ENCODE data around the gene SUPT3H.

Gene SUPT3H

DNA sequence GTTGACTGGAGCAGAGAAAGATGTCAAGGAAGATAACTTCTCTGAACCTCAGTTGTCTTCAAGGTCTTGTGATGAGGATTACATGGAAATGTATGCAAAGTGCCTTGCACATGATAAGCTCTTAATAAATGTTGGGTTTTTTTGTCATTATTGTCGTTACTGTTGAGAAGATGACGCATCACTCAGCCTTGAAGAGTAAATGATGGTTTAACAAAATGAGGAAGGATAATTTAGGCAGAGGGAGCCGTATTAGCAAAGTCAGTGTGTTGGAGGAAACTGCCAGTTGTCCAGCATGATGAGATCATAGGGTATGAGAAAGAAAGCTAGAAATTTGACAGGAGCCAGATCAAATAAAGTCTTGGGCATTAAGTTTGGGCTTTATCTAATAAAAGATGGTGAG is 8.8 kb upstream of the SUPT3H start:
- Histone ChIP-seq H3K36me3 (ENCODE audit: control insufficient read depth, low read depth, low read length) (no peaks in the 10 kb centered on the region), H3K4me3 (ENCODE audit: low read length) (no peak overlapping the region), H3K9ac (ENCODE audit: low read length) (no peak overlapping the region), H3K4me1 (ENCODE audit: control insufficient read depth, low read depth, low read length) (no peaks in the 10 kb centered on the region), H3K9me3 (ENCODE audit: control insufficient read depth, low read depth, low read length) (no peaks in the 10 kb centered on the region), H3K27ac (ENCODE audit: low read length) (no peak overlapping the region), H3K27me3 (ENCODE audit: control insufficient read depth, insufficient read depth, low read length) (no peaks in the 10 kb centered on the region)

GRCh38 chr6:45382391-45382790 is 4.7 kb upstream of the SUPT3H start:
- no peaks in the 10 kb centered on the region for H3K27me3 ChIP-seq (ENCODE audit: control insufficient read depth, insufficient read depth, low read length)
- no peaks in the 10 kb centered on the region for H3K36me3 ChIP-seq (ENCODE audit: control insufficient read depth, low read depth, low read length)
- H3K4me1 ChIP-seq (ENCODE audit: control insufficient read depth, low read depth, low read length) = no peaks in the 10 kb centered on the region
- no peak overlapping the region for H3K27ac ChIP-seq (ENCODE audit: low read length)
- H3K9ac ChIP-seq (ENCODE audit: low read length) = no peak overlapping the region
- no peaks in the 10 kb centered on the region for H3K9me3 ChIP-seq (ENCODE audit: control insufficient read depth, low read depth, low read length)
- H3K4me3 ChIP-seq (ENCODE audit: low read length) = no peak overlapping the region

DNA sequence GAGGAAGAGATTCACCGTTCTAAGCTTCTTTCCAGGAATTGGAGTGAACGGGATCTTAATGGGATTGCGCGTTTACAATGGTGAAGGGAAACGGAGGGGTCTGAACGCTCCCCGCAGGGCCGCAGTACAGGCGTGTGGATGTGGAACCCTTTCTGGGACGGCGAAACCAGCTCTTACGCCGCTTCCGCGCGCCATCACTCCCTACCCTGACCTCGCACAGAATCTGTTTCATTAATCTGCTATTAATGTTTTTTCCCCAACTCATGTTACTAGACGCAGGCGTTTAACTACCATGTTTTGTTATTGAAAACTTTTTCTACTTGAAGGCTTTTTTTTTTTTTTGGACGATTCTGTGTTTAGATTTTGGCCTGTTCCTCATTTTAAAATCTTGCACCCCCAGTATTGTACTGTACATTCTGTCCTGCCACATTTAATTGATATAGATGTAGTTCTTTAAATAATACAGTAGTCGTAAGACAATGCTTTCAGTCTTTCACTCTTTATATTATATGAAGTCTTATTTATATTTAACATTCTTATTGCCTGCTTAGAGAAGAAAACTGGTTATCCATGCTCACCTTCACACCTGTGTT is 696 bp upstream of the SUPT3H start:
- Histone ChIP-seq H3K4me3 (ENCODE audit: low read length) (peak overlapping the region; percentile 88), H3K27me3 (ENCODE audit: control insufficient read depth, insufficient read depth, low read length) (no peaks in the 10 kb centered on the region), H3K4me1 (ENCODE audit: control insufficient read depth, low read depth, low read length) (peaks cover 8% of the 10 kb centered on the region), H3K9ac (ENCODE audit: low read length) (peak overlapping the region; percentile 91), H3K27ac (ENCODE audit: low read length) (peak overlapping the region; percentile 89), H3K36me3 (ENCODE audit: control insufficient read depth, low read depth, low read length) (no peaks in the 10 kb centered on the region), H3K9me3 (ENCODE audit: control insufficient read depth, low read depth, low read length) (no peaks in the 10 kb centered on the region)

DNA sequence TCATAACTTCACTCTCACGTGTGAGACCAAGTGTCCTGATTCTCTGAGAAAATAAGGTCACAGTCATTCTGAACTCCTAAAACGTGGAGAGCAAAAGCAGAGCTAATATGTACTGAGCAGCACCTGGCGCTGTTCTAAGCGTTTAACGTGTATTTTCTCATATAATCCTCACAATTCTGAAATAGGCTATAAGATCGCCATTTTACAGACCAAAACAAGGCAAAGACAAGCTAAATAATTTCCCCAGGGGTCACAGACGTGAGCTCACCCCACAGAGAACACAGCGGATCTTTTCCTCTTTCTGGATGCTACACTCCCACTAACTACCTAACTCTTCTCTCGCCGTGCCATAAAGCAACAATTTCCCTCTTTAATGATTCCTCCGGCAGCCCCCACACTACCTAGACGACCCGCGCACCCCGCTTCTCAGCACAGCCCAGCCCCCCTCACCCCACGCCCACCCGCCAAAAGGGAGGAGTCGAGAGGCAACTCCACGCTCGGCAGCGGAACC is 636 bp downstream of the SUPT3H start:
- Histone ChIP-seq H3K4me1 (ENCODE audit: control insufficient read depth, low read depth, low read length) (peaks cover 8% of the 10 kb centered on the region), H3K27me3 (ENCODE audit: control insufficient read depth, insufficient read depth, low read length) (no peaks in the 10 kb centered on the region), H3K9ac (ENCODE audit: low read length) (peak overlapping the region; percentile 91), H3K4me3 (ENCODE audit: low read length) (peak overlapping the region; percentile 88), H3K36me3 (ENCODE audit: control insufficient read depth, low read depth, low read length) (no peaks in the 10 kb centered on the region), H3K9me3 (ENCODE audit: control insufficient read depth, low read depth, low read length) (no peaks in the 10 kb centered on the region), H3K27ac (ENCODE audit: low read length) (peak overlapping the region; percentile 67)

DNA sequence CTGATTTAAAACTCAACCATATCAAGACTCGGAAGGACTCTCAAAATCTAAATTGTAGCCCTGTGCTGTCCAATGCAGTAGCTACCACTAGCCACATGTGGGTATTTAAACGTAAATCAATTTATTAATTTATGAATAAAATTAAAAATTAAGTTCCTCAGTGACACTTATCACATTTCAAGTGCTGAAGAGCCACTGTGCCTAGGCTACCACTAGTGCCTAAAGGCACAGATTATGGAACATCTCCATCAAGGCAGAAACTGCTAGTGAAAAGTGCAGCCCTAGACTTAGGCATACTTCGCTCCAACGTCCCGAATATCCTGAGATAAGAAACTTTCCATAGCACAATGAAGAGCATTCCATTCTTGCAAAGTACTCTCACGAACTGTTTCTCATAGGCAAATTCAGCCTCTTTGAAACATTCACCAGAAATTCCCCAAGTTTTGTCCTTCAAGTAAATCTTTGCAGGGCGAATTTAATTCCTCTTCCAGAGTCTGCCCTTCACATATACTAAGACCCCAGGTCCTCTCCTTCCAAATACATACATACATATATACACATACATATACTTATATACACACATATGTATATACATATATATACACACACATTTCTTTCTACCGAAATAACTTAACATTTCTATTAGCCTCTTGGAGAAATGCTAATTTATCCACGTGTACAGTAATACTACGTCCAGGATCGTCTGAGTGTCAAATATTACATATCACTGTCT is 1.3 kb downstream of the SUPT3H start:
- H3K27ac ChIP-seq (ENCODE audit: low read length) = no peak overlapping the region
- peak overlapping the region; percentile 91 for H3K9ac ChIP-seq (ENCODE audit: low read length)
- peaks cover 8% of the 10 kb centered on the region for H3K4me1 ChIP-seq (ENCODE audit: control insufficient read depth, low read depth, low read length)
- H3K27me3 ChIP-seq (ENCODE audit: control insufficient read depth, insufficient read depth, low read length) = no peaks in the 10 kb centered on the region
- H3K9me3 ChIP-seq (ENCODE audit: control insufficient read depth, low read depth, low read length) = no peaks in the 10 kb centered on the region
- H3K36me3 ChIP-seq (ENCODE audit: control insufficient read depth, low read depth, low read length) = no peaks in the 10 kb centered on the region
- H3K4me3 ChIP-seq (ENCODE audit: low read length) = peak overlapping the region; percentile 88

- Histone ChIP-seq H3K27me3 (ENCODE audit: control insufficient read depth, insufficient read depth, low read length) (no peaks in the 10 kb centered on the region), H3K9ac (ENCODE audit: low read length) (no peak overlapping the region), H3K4me1 (ENCODE audit: control insufficient read depth, low read depth, low read length) (peaks cover 8% of the 10 kb centered on the region), H3K36me3 (ENCODE audit: control insufficient read depth, low read depth, low read length) (no peaks in the 10 kb centered on the region), H3K27ac (ENCODE audit: low read length) (no peak overlapping the region), H3K9me3 (ENCODE audit: control insufficient read depth, low read depth, low read length) (no peaks in the 10 kb centered on the region), H3K4me3 (ENCODE audit: low read length) (no peak overlapping the region)
These were observed 2.3 kb downstream of the SUPT3H start for GRCh38 chr6:45375449-45375848.

- H3K9me3 ChIP-seq (ENCODE audit: control insufficient read depth, low read depth, low read length) = no peaks in the 10 kb centered on the region
- H3K4me1 ChIP-seq (ENCODE audit: control insufficient read depth, low read depth, low read length) = peaks cover 8% of the 10 kb centered on the region
- no peaks in the 10 kb centered on the region for H3K27me3 ChIP-seq (ENCODE audit: control insufficient read depth, insufficient read depth, low read length)
- H3K4me3 ChIP-seq (ENCODE audit: low read length) = no peak overlapping the region
- no peak overlapping the region for H3K9ac ChIP-seq (ENCODE audit: low read length)
- no peak overlapping the region for H3K27ac ChIP-seq (ENCODE audit: low read length)
- no peaks in the 10 kb centered on the region for H3K36me3 ChIP-seq (ENCODE audit: control insufficient read depth, low read depth, low read length)
These were observed 5.7 kb downstream of the SUPT3H start for GRCh38 chr6:45371924-45372573.

DNA sequence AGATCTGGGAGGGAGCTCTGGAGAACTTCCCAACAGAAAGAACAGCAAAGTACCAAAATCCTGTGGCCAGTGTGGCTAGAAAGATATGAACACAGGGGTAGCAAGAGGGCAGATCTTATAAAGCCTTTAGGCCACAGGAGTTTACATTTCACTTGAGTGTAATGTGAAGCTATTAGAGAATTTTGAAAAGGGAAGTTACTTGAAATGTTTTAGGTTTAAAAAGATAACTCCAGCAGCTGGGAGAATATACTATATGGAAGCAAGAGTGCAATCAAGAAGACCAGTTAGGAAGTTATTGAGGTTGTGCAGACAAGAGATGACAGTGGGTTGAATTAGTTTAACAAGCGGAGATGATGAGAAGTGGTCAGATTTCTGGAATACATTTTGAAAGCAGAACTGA is 7.9 kb downstream of the SUPT3H start:
- Histone ChIP-seq H3K27ac (ENCODE audit: low read length) (no peak overlapping the region), H3K36me3 (ENCODE audit: control insufficient read depth, low read depth, low read length) (no peaks in the 10 kb centered on the region), H3K4me3 (ENCODE audit: low read length) (no peak overlapping the region), H3K4me1 (ENCODE audit: control insufficient read depth, low read depth, low read length) (no peaks in the 10 kb centered on the region), H3K9me3 (ENCODE audit: control insufficient read depth, low read depth, low read length) (no peaks in the 10 kb centered on the region), H3K9ac (ENCODE audit: low read length) (no peak overlapping the region), H3K27me3 (ENCODE audit: control insufficient read depth, insufficient read depth, low read length) (no peaks in the 10 kb centered on the region)

- no peak overlapping the region for H3K27ac ChIP-seq (ENCODE audit: low read length)
- H3K9ac ChIP-seq (ENCODE audit: low read length) = no peak overlapping the region
- no peaks in the 10 kb centered on the region for H3K27me3 ChIP-seq (ENCODE audit: control insufficient read depth, insufficient read depth, low read length)
- H3K4me3 ChIP-seq (ENCODE audit: low read length) = no peak overlapping the region
- no peaks in the 10 kb centered on the region for H3K36me3 ChIP-seq (ENCODE audit: control insufficient read depth, low read depth, low read length)
- no peaks in the 10 kb centered on the region for H3K4me1 ChIP-seq (ENCODE audit: control insufficient read depth, low read depth, low read length)
- no peaks in the 10 kb centered on the region for H3K9me3 ChIP-seq (ENCODE audit: control insufficient read depth, low read depth, low read length)
These were observed 9.7 kb downstream of the SUPT3H start for GRCh38 chr6:45367999-45368398.

- H3K27me3 ChIP-seq (ENCODE audit: control insufficient read depth, insufficient read depth, low read length) = no peaks in the 10 kb centered on the region
- H3K27ac ChIP-seq (ENCODE audit: low read length) = no peak overlapping the region
- no peaks in the 10 kb centered on the region for H3K4me1 ChIP-seq (ENCODE audit: control insufficient read depth, low read depth, low read length)
- H3K36me3 ChIP-seq (ENCODE audit: control insufficient read depth, low read depth, low read length) = no peaks in the 10 kb centered on the region
- H3K4me3 ChIP-seq (ENCODE audit: low read length) = no peak overlapping the region
- H3K9ac ChIP-seq (ENCODE audit: low read length) = no peak overlapping the region
- no peaks in the 10 kb centered on the region for H3K9me3 ChIP-seq (ENCODE audit: control insufficient read depth, low read depth, low read length)
These were observed 11.2 kb downstream of the SUPT3H start for GRCh38 chr6:45366534-45366933.

DNA sequence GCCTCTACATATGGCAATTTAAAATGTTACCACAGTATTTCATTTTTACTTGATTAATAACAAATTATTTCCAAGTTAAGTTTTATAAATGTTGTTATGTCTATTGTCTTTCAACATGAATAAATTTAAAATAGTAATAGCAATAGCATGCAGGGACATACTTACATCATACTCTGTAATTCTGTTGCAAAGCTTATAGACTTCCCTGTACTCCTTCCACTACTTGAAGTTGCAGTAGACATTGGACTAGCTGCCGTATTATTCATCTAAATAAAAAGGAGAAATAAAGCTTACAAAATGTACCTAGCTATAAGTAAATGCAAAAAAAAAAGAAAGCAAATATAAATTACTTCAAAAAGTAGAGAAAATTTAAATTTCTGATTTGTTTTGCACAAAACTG is 12.7 kb downstream of the SUPT3H start:
- Histone ChIP-seq H3K36me3 (ENCODE audit: control insufficient read depth, low read depth, low read length) (no peaks in the 10 kb centered on the region), H3K9ac (ENCODE audit: low read length) (no peak overlapping the region), H3K4me3 (ENCODE audit: low read length) (no peak overlapping the region), H3K4me1 (ENCODE audit: control insufficient read depth, low read depth, low read length) (no peaks in the 10 kb centered on the region), H3K27ac (ENCODE audit: low read length) (no peak overlapping the region), H3K27me3 (ENCODE audit: control insufficient read depth, insufficient read depth, low read length) (no peaks in the 10 kb centered on the region), H3K9me3 (ENCODE audit: control insufficient read depth, low read depth, low read length) (no peaks in the 10 kb centered on the region)

Measured in iPS-18a (cell line).